ENCODE measurements around the gene NOD1.

NOD1 gene

GRCh38 chr7:30470771-30471170 is 7.8 kb downstream of the NOD1 start:
- DNase-seq (ENCODE audit: low read depth in 2 of 2, low spot score in 1 of 2): no peak

GRCh38 chr7:30470163-30470770 is 8.3 kb downstream of the NOD1 start:
- DNase-seq (ENCODE audit: low read depth in 2 of 2, low spot score in 1 of 2): no peak

GRCh38 chr7:30469303-30469702 is 9.3 kb downstream of the NOD1 start:
- DNase-seq (ENCODE audit: low read depth in 2 of 2, low spot score in 1 of 2): no peak

- DNase-seq (ENCODE audit: low read depth in 2 of 2, low spot score in 1 of 2): no peak
Observed at GRCh38 chr7:30468791-30469190, 9.8 kb downstream of the NOD1 start.

- no peak for DNase-seq (ENCODE audit: low read depth in 2 of 2, low spot score in 1 of 2)
Observed at GRCh38 chr7:30468041-30468440, 10.5 kb downstream of the NOD1 start.

- DNase-seq (ENCODE audit: low read depth in 2 of 2, low spot score in 1 of 2): no peak
Observed at GRCh38 chr7:30467271-30467670, 11.3 kb downstream of the NOD1 start.

GRCh38 chr7:30466266-30466665 is 12.3 kb downstream of the NOD1 start:
- no peak for DNase-seq (ENCODE audit: low read depth in 2 of 2, low spot score in 1 of 2)

- DNase-seq (ENCODE audit: low read depth in 2 of 2, low spot score in 1 of 2): no peak
Observed at GRCh38 chr7:30465811-30466180, 12.8 kb downstream of the NOD1 start.

GRCh38 chr7:30465046-30465810 is 13.4 kb downstream of the NOD1 start:
- no peak for DNase-seq (ENCODE audit: low read depth in 2 of 2, low spot score in 1 of 2)

GRCh38 chr7:30464231-30464671 is 14.3 kb downstream of the NOD1 start:
- no peak for DNase-seq (ENCODE audit: low read depth in 2 of 2, low spot score in 1 of 2)

GRCh38 chr7:30463405-30464145 is 15.0 kb downstream of the NOD1 start:
- DNase-seq (ENCODE audit: low read depth in 2 of 2, low spot score in 1 of 2): no peak

- DNase-seq (ENCODE audit: low read depth in 2 of 2, low spot score in 1 of 2): no peak
Observed at GRCh38 chr7:30462179-30462578, 16.4 kb downstream of the NOD1 start.

- DNase-seq (ENCODE audit: low read depth in 2 of 2, low spot score in 1 of 2): no peak
Observed at GRCh38 chr7:30460246-30460633, 18.3 kb downstream of the NOD1 start.

- DNase-seq (ENCODE audit: low read depth in 2 of 2, low spot score in 1 of 2): no peak
Observed at GRCh38 chr7:30459591-30460245, 18.9 kb downstream of the NOD1 start.

GRCh38 chr7:30458311-30458710 is 20.3 kb downstream of the NOD1 start:
- DNase-seq (ENCODE audit: low read depth in 2 of 2, low spot score in 1 of 2): no peak

GRCh38 chr7:30453921-30454320 is 24.7 kb downstream of the NOD1 start:
- no peak for DNase-seq (ENCODE audit: low read depth in 2 of 2, low spot score in 1 of 2)

- DNase-seq (ENCODE audit: low read depth in 2 of 2, low spot score in 1 of 2): no peak
Observed at GRCh38 chr7:30453016-30453415, 25.6 kb downstream of the NOD1 start.

GRCh38 chr7:30452280-30452930 is 26.2 kb downstream of the NOD1 start:
- DNase-seq (ENCODE audit: low read depth in 2 of 2, low spot score in 1 of 2): no peak

- no peak for DNase-seq (ENCODE audit: low read depth in 2 of 2, low spot score in 1 of 2)
Observed at GRCh38 chr7:30451539-30452279, 26.9 kb downstream of the NOD1 start.

- DNase-seq (ENCODE audit: low read depth in 2 of 2, low spot score in 1 of 2): no peak
Observed at GRCh38 chr7:30450983-30451497, 27.5 kb downstream of the NOD1 start.

All from stimulated activated CD8-positive, alpha-beta memory T cell treated with anti-CD3 and anti-CD28 coated beads, Interleukin-4, amount 100 ng/mL, for 1 hour (primary cell).